Colonic mucosa (tissue), 4 donors: ENCODE measurements around the gene TUBA1A. TPM values are rescaled to one million over a fixed set of nuclear protein-coding genes. Genes with fewer than 3 reads are reported as not detected.
A peak's percentile ranks its signal among the peaks of the same experiment; 100 is the strongest.
"Not testable (repeated sequence)": the region's sequence is repeated elsewhere in the genome, so short reads cannot be mapped to it uniquely, and the experiment has no call there.

Source experiments
- DNase-seq: peaks from one replicate; pipeline ENCODE4 v3.0.0-alpha.2; 2020
- H3K27ac ChIP-seq: fragments of 200-600 bp; one replicate; pipeline ENCODE4 v1.8.0; 2021
- H3K27me3 ChIP-seq: fragments of 200-600 bp; one replicate; pipeline ENCODE4 v1.8.0; 2021
- H3K36me3 ChIP-seq: fragments of 200-600 bp; one replicate; pipeline ENCODE4 v1.8.0; 2021
- H3K4me1 ChIP-seq: fragments of 200-600 bp; one replicate; pipeline ENCODE4 v1.8.0; 2021; ENCODE audit warnings: mild to moderate bottlenecking
- H3K4me3 ChIP-seq: fragments of 200-600 bp; one replicate; pipeline ENCODE4 v1.8.0; 2021
- H3K9ac ChIP-seq, 2 donors: one replicate each; pipeline ENCODE4 v1.7.0; 2013; ENCODE audit warnings: control low read depth in 2 of 2, low read depth in 2 of 2, low read length in 2 of 2
- H3K9me3 ChIP-seq: fragments of 200-600 bp; one replicate; pipeline ENCODE4 v1.8.0; 2021
- CTCF ChIP-seq: fragments of 200-600 bp; IDR thresholded peaks from one replicate; pipeline ENCODE4 v1.8.0; 2022; ENCODE audit warnings: antibody characterized with exemption, mild to moderate bottlenecking
- intact Hi-C: fragments of 100-400 bp; cut with DNase I; formaldehyde crosslinking; loops from one replicate; pipeline ENCODE4 v1.14.1; 2022
- total RNA-seq, 2 donors: library from RNA; stranded (reverse); fragmentation: NEBNext Ultra II Directional in 1 of 2; extraction: Animal tissue kit (Norgen Biotek cat#: 25700) in 1 of 2; gene quantifications; one replicate each; pipeline ENCODE4 v1.2.1, GENCODE V29; 2021
- donor health status: healthy.
- donor health status: DM: no; HTN: no; CAD: no.
- donor health status: DM: no; HTN: no; CAD: no.

TUBA1A gene
- total RNA-seq, 2 donors from 2014 or later: 16.9 to 70.3 TPM

- intact Hi-C loops: no loop called here
- Histone ChIP-seq H3K27me3 (no peaks in the 10 kb centered on the region), H3K9ac (peak overlapping the region in 1 of 2 donors; percentile 12), H3K36me3 (no peaks in the 10 kb centered on the region), H3K4me1 (no peaks in the 10 kb centered on the region), H3K27ac (no peak overlapping the region), H3K9me3 (no peaks in the 10 kb centered on the region), H3K4me3 (no peak overlapping the region)
- no peak for TF ChIP-seq CTCF
- no peak for DNase-seq
Observed at GRCh38 chr12:49137476-49137875, 51.4 kb downstream of the TUBA1A start.

GRCh38 chr12:49136997-49137396 lies 51.9 kb downstream of the TUBA1A start:
- DNase-seq, H3K4me1 ChIP-seq, intact Hi-C loops, H3K4me3 ChIP-seq, H3K27me3 ChIP-seq, H3K27ac ChIP-seq, H3K36me3 ChIP-seq, H3K9me3 ChIP-seq: not testable (repeated sequence)
- H3K9ac ChIP-seq: peak overlapping the region in 1 of 2 donors; percentile 12

Other genes starting within 250 kb of the TUBA1A start
- gene ARF3, start 231.6 kb downstream of the TUBA1A start, total RNA-seq: 100 to 1,000 TPM; 255 to 261 TPM
- under 1 TPM; 0.24 to 0.47 TPM for gene WNT10B, start 217.3 kb downstream of the TUBA1A start, total RNA-seq
- gene WNT1, start 210.8 kb downstream of the TUBA1A start, total RNA-seq: not detected
- under 1 TPM; 0.17 to 0.21 TPM for gene DDN, start 189.7 kb downstream of the TUBA1A start, total RNA-seq
- 10 to 100 TPM; 49.5 to 54.8 TPM for gene PRKAG1, start 170.3 kb downstream of the TUBA1A start, total RNA-seq
- gene KMT2D, start 128.3 kb downstream of the TUBA1A start, total RNA-seq: 10 to 100 TPM; 50.2 to 87.5 TPM
- under 1 TPM; 0.27 to 0.32 TPM for gene RHEBL1, start 119.1 kb downstream of the TUBA1A start, total RNA-seq
- gene DHH, start 94.3 kb downstream of the TUBA1A start, total RNA-seq: under 1 TPM; 0.29 to 0.52 TPM
- gene LMBR1L, start 78.2 kb downstream of the TUBA1A start, total RNA-seq: 10 to 100 TPM; 36.9 to 38.2 TPM
- 1,000 to 10,000 TPM in 1 of 2 donors, 100 to 1,000 TPM in 1; 445 to 1,717 TPM for gene TUBA1B, start 57.7 kb downstream of the TUBA1A start, total RNA-seq
- gene TUBA1C, start 76.0 kb upstream of the TUBA1A start, total RNA-seq: 100 to 1,000 TPM; 183 to 368 TPM
- 10 to 100 TPM in 1 of 2 donors, 1 to 10 TPM in 1; 3.9 to 21.9 TPM for gene PRPH, start 106.1 kb upstream of the TUBA1A start, total RNA-seq
- 10 to 100 TPM; 11.8 to 51.8 TPM for gene TROAP, start 134.2 kb upstream of the TUBA1A start, total RNA-seq
- gene C1QL4, start 148.1 kb upstream of the TUBA1A start, total RNA-seq: not detected
- gene DNAJC22, start 157.8 kb upstream of the TUBA1A start, total RNA-seq: 10 to 100 TPM; 29.0 to 34.2 TPM
- gene SPATS2, start 178.4 kb upstream of the TUBA1A start, total RNA-seq: 10 to 100 TPM; 17.2 to 21.9 TPM